Measurements from ENCODE around the gene DNAAF9.

The DNAAF9 gene

DNA sequence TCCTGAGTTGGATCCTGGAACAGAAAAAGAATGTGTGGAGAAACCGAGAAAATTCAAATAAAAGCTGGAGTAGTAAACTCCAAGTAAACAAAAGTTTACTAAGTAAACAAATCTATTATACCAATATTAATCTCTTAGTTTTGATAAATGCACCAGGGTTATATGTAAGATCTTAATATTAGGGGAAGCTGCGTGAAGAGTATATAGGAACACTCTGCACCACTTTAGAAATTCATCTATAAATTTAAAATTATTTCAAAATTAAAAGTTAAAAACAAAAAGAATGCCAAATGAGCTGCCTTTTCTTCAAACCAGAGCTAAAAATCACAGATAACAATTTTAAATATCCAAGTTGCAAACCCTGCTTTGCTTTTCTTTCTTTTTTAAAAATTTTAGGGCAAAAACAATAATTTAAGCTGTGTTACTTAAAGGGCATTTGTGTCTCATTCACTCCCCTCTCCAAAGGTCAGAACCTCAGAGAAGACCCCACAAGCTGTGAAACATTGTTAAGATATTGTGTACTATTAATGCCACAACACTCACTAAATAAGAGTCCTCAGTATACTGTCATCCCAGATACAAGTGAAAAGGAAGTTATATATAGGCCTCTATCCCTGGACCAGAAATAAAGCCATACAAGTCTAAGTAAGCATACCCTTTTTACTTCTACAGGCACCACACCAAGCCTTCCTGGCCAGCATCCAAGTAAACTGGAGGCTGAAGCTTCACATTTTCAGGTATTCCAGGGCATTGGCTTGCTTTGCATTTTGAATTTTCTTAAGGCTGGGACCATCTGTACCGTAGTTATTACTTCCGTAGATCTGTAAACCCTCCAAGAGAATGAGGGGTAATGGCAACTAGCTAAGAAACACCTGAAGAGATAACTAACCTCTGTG is 7.0 kb downstream of the DNAAF9 start:
- ATAC-seq = no peak
- TF ChIP-seq TOX (CRISPR knock-in tag; IDR thresholded peaks at IDR 0.05; ENCODE audit: borderline replicate concordance) = no peak
- TF ChIP-seq, protein P1, sequence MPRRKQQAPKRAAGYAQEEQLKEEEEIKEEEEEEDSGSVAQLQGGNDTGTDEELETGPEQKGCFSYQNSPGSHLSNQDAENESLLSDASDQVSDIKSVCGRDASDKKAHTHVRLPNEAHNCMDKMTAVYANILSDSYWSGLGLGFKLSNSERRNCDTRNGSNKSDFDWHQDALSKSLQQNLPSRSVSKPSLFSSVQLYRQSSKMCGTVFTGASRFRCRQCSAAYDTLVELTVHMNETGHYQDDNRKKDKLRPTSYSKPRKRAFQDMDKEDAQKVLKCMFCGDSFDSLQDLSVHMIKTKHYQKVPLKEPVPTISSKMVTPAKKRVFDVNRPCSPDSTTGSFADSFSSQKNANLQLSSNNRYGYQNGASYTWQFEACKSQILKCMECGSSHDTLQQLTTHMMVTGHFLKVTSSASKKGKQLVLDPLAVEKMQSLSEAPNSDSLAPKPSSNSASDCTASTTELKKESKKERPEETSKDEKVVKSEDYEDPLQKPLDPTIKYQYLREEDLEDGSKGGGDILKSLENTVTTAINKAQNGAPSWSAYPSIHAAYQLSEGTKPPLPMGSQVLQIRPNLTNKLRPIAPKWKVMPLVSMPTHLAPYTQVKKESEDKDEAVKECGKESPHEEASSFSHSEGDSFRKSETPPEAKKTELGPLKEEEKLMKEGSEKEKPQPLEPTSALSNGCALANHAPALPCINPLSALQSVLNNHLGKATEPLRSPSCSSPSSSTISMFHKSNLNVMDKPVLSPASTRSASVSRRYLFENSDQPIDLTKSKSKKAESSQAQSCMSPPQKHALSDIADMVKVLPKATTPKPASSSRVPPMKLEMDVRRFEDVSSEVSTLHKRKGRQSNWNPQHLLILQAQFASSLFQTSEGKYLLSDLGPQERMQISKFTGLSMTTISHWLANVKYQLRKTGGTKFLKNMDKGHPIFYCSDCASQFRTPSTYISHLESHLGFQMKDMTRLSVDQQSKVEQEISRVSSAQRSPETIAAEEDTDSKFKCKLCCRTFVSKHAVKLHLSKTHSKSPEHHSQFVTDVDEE (CRISPR knock-in tag; IDR thresholded peaks at IDR 0.05) = no peak
- TF ChIP-seq GLIS3 (CRISPR knock-in tag; IDR thresholded peaks at IDR 0.05) = no peak
- no peak for TF ChIP-seq ZFP30 (CRISPR knock-in tag; IDR thresholded peaks at IDR 0.05)
- TF ChIP-seq ZNF70 (CRISPR knock-in tag; IDR thresholded peaks at IDR 0.05) = no peak
- TF ChIP-seq ZNF565 (CRISPR knock-in tag; conservative IDR thresholded peaks at IDR 0.05; ENCODE audit: low read depth) = no peak
- TF ChIP-seq ARNTL (CRISPR knock-in tag; IDR thresholded peaks at IDR 0.05; ENCODE audit: borderline replicate concordance, low read depth) = no peak
- no peak for TF ChIP-seq BACH2 (CRISPR knock-in tag; IDR thresholded peaks at IDR 0.05; ENCODE audit: borderline replicate concordance)
- TF ChIP-seq RARB (CRISPR knock-in tag; IDR thresholded peaks at IDR 0.05) = no peak
- TF ChIP-seq, protein P2, sequence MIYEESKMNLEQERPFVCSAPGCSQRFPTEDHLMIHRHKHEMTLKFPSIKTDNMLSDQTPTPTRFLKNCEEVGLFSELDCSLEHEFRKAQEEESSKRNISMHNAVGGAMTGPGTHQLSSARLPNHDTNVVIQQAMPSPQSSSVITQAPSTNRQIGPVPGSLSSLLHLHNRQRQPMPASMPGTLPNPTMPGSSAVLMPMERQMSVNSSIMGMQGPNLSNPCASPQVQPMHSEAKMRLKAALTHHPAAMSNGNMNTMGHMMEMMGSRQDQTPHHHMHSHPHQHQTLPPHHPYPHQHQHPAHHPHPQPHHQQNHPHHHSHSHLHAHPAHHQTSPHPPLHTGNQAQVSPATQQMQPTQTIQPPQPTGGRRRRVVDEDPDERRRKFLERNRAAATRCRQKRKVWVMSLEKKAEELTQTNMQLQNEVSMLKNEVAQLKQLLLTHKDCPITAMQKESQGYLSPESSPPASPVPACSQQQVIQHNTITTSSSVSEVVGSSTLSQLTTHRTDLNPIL (CRISPR knock-in tag; IDR thresholded peaks at IDR 0.05; ENCODE audit: low read depth) = no peak
- no peak for TF ChIP-seq ZFP3 (CRISPR knock-in tag; IDR thresholded peaks at IDR 0.05)
- no peak for TF ChIP-seq TCF4 (CRISPR knock-in tag; IDR thresholded peaks at IDR 0.05; ENCODE audit: borderline replicate concordance)
- no peak for TF ChIP-seq ZNF8 (CRISPR knock-in tag; IDR thresholded peaks at IDR 0.05)

DNA sequence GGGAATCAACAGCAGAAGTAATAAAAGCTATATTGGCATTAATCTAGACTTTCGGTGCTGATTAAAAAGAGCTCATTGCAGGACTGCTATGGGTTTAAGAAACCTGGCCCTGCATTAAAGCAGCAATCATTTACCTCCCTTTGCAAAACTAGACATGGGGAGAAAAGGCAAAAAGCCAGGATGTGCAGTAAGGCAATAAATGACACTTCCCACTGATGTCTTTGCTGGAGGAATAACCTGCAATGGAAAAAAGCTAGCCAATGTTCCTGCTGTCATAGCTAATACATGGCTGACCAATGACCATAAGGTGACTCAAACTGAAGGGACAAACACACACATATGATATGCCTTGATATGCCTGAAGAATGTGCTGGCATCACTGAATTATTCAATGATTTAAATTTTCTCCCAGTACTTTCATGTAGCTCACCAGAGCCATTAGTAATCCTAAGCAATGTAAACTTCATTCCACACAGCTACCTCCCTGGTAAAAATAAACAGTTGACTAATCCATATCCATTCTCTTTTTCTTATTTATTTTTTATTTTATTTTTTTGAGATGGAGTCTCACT is 8.7 kb downstream of the DNAAF9 start:
- TF ChIP-seq GLIS3 (CRISPR knock-in tag; IDR thresholded peaks at IDR 0.05) (no peak), TCF4 (CRISPR knock-in tag; IDR thresholded peaks at IDR 0.05; ENCODE audit: borderline replicate concordance) (no peak), OSR1 (CRISPR knock-in tag; IDR thresholded peaks at IDR 0.05) (no peak), SNAI2 (CRISPR knock-in tag; IDR thresholded peaks at IDR 0.05) (no peak)
- no peak for ATAC-seq

DNA sequence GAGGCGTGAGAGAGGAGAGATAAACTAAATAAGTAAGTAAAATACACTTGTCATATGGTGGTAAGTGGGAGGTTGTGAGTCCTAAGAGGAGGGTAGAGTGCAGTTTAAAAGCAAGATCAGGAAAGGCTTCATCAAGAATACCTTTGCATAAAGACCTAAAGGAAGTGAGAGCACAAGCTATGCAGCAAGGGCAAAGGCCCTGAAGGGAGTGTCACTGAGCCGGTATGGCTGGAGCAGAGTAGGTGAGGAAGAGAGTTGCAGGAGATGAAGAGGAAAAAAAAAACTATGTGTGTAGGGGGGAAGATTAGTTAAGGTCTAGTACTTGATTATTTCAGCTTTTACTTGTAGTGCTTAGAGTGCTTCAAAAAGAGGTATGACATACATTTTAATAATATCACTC is 11.0 kb downstream of the DNAAF9 start:
- TF ChIP-seq CSDC2 (CRISPR knock-in tag; IDR thresholded peaks at IDR 0.05) = no peak
- no peak for TF ChIP-seq TCF4 (CRISPR knock-in tag; IDR thresholded peaks at IDR 0.05; ENCODE audit: borderline replicate concordance)
- no peak for TF ChIP-seq OSR1 (CRISPR knock-in tag; IDR thresholded peaks at IDR 0.05)
- TF ChIP-seq, protein P3, sequence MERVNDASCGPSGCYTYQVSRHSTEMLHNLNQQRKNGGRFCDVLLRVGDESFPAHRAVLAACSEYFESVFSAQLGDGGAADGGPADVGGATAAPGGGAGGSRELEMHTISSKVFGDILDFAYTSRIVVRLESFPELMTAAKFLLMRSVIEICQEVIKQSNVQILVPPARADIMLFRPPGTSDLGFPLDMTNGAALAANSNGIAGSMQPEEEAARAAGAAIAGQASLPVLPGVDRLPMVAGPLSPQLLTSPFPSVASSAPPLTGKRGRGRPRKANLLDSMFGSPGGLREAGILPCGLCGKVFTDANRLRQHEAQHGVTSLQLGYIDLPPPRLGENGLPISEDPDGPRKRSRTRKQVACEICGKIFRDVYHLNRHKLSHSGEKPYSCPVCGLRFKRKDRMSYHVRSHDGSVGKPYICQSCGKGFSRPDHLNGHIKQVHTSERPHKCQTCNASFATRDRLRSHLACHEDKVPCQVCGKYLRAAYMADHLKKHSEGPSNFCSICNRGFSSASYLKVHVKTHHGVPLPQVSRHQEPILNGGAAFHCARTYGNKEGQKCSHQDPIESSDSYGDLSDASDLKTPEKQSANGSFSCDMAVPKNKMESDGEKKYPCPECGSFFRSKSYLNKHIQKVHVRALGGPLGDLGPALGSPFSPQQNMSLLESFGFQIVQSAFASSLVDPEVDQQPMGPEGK (CRISPR knock-in tag; IDR thresholded peaks at IDR 0.05; ENCODE audit: borderline replicate concordance) = no peak
- TF ChIP-seq ZC3H10 (CRISPR knock-in tag; IDR thresholded peaks at IDR 0.05) = no peak
- TF ChIP-seq, protein P4, sequence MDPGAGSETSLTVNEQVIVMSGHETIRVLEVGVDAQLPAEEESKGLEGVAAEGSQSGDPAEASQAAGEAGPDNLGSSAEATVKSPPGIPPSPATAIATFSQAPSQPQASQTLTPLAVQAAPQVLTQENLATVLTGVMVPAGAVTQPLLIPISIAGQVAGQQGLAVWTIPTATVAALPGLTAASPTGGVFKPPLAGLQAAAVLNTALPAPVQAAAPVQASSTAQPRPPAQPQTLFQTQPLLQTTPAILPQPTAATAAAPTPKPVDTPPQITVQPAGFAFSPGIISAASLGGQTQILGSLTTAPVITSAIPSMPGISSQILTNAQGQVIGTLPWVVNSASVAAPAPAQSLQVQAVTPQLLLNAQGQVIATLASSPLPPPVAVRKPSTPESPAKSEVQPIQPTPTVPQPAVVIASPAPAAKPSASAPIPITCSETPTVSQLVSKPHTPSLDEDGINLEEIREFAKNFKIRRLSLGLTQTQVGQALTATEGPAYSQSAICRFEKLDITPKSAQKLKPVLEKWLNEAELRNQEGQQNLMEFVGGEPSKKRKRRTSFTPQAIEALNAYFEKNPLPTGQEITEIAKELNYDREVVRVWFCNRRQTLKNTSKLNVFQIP (CRISPR knock-in tag; IDR thresholded peaks at IDR 0.05; ENCODE audit: borderline replicate concordance, low read depth) = no peak
- TF ChIP-seq, protein P5, sequence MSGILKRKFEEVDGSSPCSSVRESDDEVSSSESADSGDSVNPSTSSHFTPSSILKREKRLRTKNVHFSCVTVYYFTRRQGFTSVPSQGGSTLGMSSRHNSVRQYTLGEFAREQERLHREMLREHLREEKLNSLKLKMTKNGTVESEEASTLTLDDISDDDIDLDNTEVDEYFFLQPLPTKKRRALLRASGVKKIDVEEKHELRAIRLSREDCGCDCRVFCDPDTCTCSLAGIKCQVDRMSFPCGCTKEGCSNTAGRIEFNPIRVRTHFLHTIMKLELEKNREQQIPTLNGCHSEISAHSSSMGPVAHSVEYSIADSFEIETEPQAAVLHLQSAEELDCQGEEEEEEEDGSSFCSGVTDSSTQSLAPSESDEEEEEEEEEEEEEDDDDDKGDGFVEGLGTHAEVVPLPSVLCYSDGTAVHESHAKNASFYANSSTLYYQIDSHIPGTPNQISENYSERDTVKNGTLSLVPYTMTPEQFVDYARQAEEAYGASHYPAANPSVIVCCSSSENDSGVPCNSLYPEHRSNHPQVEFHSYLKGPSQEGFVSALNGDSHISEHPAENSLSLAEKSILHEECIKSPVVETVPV (CRISPR knock-in tag; IDR thresholded peaks at IDR 0.05) = no peak
- no peak for TF ChIP-seq TOX (CRISPR knock-in tag; IDR thresholded peaks at IDR 0.05; ENCODE audit: borderline replicate concordance)
- TF ChIP-seq ZNF8 (CRISPR knock-in tag; IDR thresholded peaks at IDR 0.05) = no peak
- no peak for TF ChIP-seq RARB (CRISPR knock-in tag; IDR thresholded peaks at IDR 0.05)
- no peak for TF ChIP-seq ZNF565 (CRISPR knock-in tag; conservative IDR thresholded peaks at IDR 0.05; ENCODE audit: low read depth)
- no peak for ATAC-seq
